Psoas muscle (tissue), 7 donors: Measurements from ENCODE around the gene ZNF491. TPM values are rescaled to one million over a fixed set of nuclear protein-coding genes. Genes with fewer than 3 reads are reported as not detected.

Source experiments
- polyA plus RNA-seq, 3 donors: library from polyadenylated mRNA; stranded (reverse); fragments of 200-250 nt; gene quantifications; one replicate each; pipeline ENCODE4 v1.2.3, GENCODE V29; 2013
- total RNA-seq, 4 donors: library from RNA; stranded (reverse); fragmentation: NEBNext Ultra II Directional in 2 of 4; extraction: Animal tissue kit (Norgen Biotek cat#: 25700) in 2 of 4; gene quantifications; one replicate each; pipeline versions ENCODE4 v1.2.1 to v1.2.4, GENCODE V29; 2021 to 2023
- donor health status: healthy with polysubstance abuse.
- donor health status: DM: no; HTN: no; CAD: no; lungs with moderate emphysema.
- donor health status: Bipolar disorder and iron deficiency.
- donor health status: healthy.
- donor health status: DM: no; HTN: no; CAD: no.
- donor health status: DM: no; HTN: no; CAD: no.
- donor health status: DM: yes; HTN: yes; CAD: no.

The ZNF491 gene
- total and polyA plus RNA-seq, 7 donors = 0.44 to 1.9 (median 0.93) TPM

Other genes starting within 250 kb of the ZNF491 start
- gene ELOF1, start 239.3 kb upstream of the ZNF491 start, total RNA-seq = 10 to 100 TPM; 24.3 to 47.3 (median 33.2) TPM
- gene ELOF1, start 239.3 kb upstream of the ZNF491 start, polyA plus RNA-seq = 10 to 100 TPM; 64.6 to 82.5 (median 72.2) TPM
- gene ACP5, start 220.9 kb upstream of the ZNF491 start, total RNA-seq = 1 to 10 TPM; 1.3 to 2.7 (median 1.9) TPM
- under 1 TPM; 0.44 to 0.78 (median 0.62) TPM for gene ACP5, start 220.9 kb upstream of the ZNF491 start, polyA plus RNA-seq
- gene ZNF627, start 201.0 kb upstream of the ZNF491 start, total RNA-seq = 1 to 10 TPM; 2.9 to 5.6 (median 4.5) TPM
- gene ZNF627, start 201.0 kb upstream of the ZNF491 start, polyA plus RNA-seq = 1 to 10 TPM; 2.6 to 4.3 (median 2.9) TPM
- gene ZNF823, start 59.6 kb upstream of the ZNF491 start, total RNA-seq = 1 to 10 TPM; 1.5 to 4.3 (median 2.2) TPM
- gene ZNF823, start 59.6 kb upstream of the ZNF491 start, polyA plus RNA-seq = 1 to 10 TPM; 1.6 to 3.9 (median 2.5) TPM
- gene ZNF441, start 31.5 kb upstream of the ZNF491 start, total RNA-seq = 1 to 10 TPM; 1.8 to 4.7 (median 2.3) TPM
- 1 to 10 TPM; 1.3 to 2.8 (median 1.5) TPM for gene ZNF441, start 31.5 kb upstream of the ZNF491 start, polyA plus RNA-seq
- gene ZNF440, start 15.8 kb downstream of the ZNF491 start, total RNA-seq = 1 to 10 TPM; 2.4 to 5.0 (median 4.0) TPM
- 1 to 10 TPM; 1.1 to 5.0 (median 2.8) TPM for gene ZNF440, start 15.8 kb downstream of the ZNF491 start, polyA plus RNA-seq
- 1 to 10 TPM in 1 of 4 donors, under 1 TPM in 3; 0.30 to 2.4 (median 0.35) TPM for gene ZNF439, start 50.2 kb downstream of the ZNF491 start, total RNA-seq
- 1 to 10 TPM in 1 of 3 donors, under 1 TPM in 2; 0.17 to 1.2 (median 0.49) TPM for gene ZNF439, start 50.2 kb downstream of the ZNF491 start, polyA plus RNA-seq
- gene ZNF69, start 89.3 kb downstream of the ZNF491 start, total RNA-seq = 1 to 10 TPM in 3 of 4 donors, under 1 TPM in 1; 0.71 to 3.4 (median 2.0) TPM
- gene ZNF69, start 89.3 kb downstream of the ZNF491 start, polyA plus RNA-seq = 1 to 10 TPM in 2 of 3 donors, under 1 TPM in 1; 0.34 to 1.3 (median 1.2) TPM
- 1 to 10 TPM; 2.6 to 3.3 (median 3.1) TPM for gene ZNF700, start 126.6 kb downstream of the ZNF491 start, total RNA-seq
- gene ZNF700, start 126.6 kb downstream of the ZNF491 start, polyA plus RNA-seq = 1 to 10 TPM; 1.7 to 3.1 (median 3.0) TPM
- gene ZNF763, start 166.5 kb downstream of the ZNF491 start, total RNA-seq = 1 to 10 TPM in 2 of 4 donors, under 1 TPM in 2; 0.22 to 1.6 (median 0.81) TPM
- 1 to 10 TPM in 1 of 3 donors, under 1 TPM in 2; 0.56 to 1.3 (median 0.82) TPM for gene ZNF763, start 166.5 kb downstream of the ZNF491 start, polyA plus RNA-seq
- 1 to 10 TPM; 2.7 to 4.0 (median 3.1) TPM for gene ZNF433, start 237.2 kb downstream of the ZNF491 start, total RNA-seq
- gene ZNF433, start 237.2 kb downstream of the ZNF491 start, polyA plus RNA-seq = 1 to 10 TPM; 1.4 to 4.2 (median 2.8) TPM